Thyroid gland (tissue), 4 donors: ENCODE data around the gene CHCHD6. TPM values are rescaled to one million over a fixed set of nuclear protein-coding genes. Genes with fewer than 3 reads are reported as not detected.
A peak's percentile ranks its signal among the peaks of the same experiment; 100 is the strongest.

Experiments used
- DNase-seq, 2 donors: peaks; one replicate each; pipeline ENCODE4 v3.0.0-alpha.2; 2019
- H3K27ac ChIP-seq, 3 donors: fragments of 200-600 bp; sonication (generic); 1 replicate in 2 of 3; 2 replicates in 1 of 3; pipeline ENCODE4 v1.5.1; 2016 to 2019; ENCODE audit warnings: mild to moderate bottlenecking in 1 of 3, moderate library complexity in 1 of 3
- H3K27me3 ChIP-seq: fragments of 200-600 bp; sonication (generic); one replicate; pipeline ENCODE4 v1.5.1; 2019
- H3K36me3 ChIP-seq, 2 donors: fragments of 200-600 bp; sonication (generic); one replicate each; pipeline ENCODE4 v1.5.1; 2016 to 2019
- H3K4me1 ChIP-seq, 2 donors: fragments of 200-600 bp; sonication (generic); one replicate each; pipeline ENCODE4 v1.5.1; 2017 to 2019
- H3K4me3 ChIP-seq, 3 donors: fragments of 200-600 bp; sonication (generic); replicated peaks in 1 of 3; 1 replicate in 2 of 3; 2 replicates in 1 of 3; pipeline ENCODE4 v1.5.1; 2016; ENCODE audit warnings: mild to moderate bottlenecking in 1 of 3
- H3K9me3 ChIP-seq: fragments of 200-600 bp; sonication (generic); one replicate; pipeline ENCODE4 v1.5.1; 2017
- CTCF ChIP-seq, 6 experiments: fragments of 200-600 bp in 3 of 6; fragments of 450-650 bp in 3 of 6; sonication (generic) in 3 of 6; IDR thresholded peaks; one replicate each; pipeline ENCODE4 v1.5.1; 2016 to 2019; ENCODE audit warnings: antibody characterized with exemption in 6 of 6, mild to moderate bottlenecking in 2 of 6, inconsistent platforms in 1 of 6, moderate library complexity in 1 of 6
- POLR2A ChIP-seq, 2 donors: fragments of 450-650 bp; IDR thresholded peaks; one replicate each; pipeline ENCODE4 v1.6.1; 2017; ENCODE audit warnings: antibody characterized with exemption in 2 of 2, mild to moderate bottlenecking in 2 of 2, moderate library complexity in 1 of 2
- WGBS, 2 donors: methylation state at CpG; one replicate each; pipeline ENCODE4 v1.1.5; 2017; 5-methylcytosine and 5-hydroxymethylcytosine counted together
- intact Hi-C: fragments of 100-400 bp; cut with DNase I; formaldehyde crosslinking; loops from one replicate; pipeline ENCODE4 v1.15.1; 2023
- total RNA-seq, 4 donors: library from RNA; depleted of rRNA; stranded (reverse); fragments of >200 nt; gene quantifications; one replicate each; pipeline ENCODE4 v1.2.3, GENCODE V29; 2016

CHCHD6 gene
- total RNA-seq, 4 donors from 2014 or later = 22.9 to 27.8 (median 24.4) TPM

DNA sequence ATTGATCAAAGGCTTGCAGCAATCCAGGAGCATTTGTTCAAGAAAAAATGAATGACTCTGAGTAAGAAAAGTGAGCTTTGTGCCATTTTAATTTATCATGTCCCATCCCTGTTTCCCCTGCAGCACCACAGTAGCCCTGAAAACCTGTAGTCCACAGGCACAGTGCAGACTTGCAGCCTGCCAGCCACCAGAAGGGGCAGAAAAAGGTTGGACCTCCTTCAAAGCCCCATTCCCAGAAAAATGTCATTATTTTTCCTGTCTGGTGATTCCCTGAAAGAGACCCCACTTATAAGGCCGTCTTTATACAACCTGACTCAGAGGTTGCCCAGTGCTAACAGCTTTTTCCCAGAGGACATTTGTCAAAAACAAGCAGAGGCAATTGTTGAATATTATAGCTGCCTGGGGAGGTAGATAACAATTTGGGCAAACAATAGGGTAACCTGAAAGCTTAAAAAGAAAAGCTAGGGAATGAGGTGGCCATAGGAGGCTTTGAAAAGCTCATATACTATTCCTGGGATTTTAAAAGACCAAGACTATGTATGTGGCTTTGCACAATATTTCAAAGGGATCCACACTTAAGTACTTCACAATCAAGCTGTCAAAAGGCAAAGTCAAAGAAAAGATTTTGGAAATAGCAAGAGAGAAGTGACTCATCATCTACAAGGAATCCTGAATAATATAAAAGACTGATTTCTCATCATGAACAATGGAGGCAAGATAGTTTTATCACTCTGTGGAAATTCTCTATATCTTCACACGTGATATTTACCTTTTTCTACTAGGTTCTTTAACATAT, 142.1 kb downstream of the CHCHD6 start:
- no peaks in the 10 kb centered on the region for H3K27me3 ChIP-seq
- TF ChIP-seq CTCF (IDR thresholded peaks at IDR 0.05) (no peak), POLR2A (IDR thresholded peaks at IDR 0.05) (no peak)
- H3K9me3 ChIP-seq = no peaks in the 10 kb centered on the region
- no peak overlapping the region for H3K4me3 ChIP-seq
- H3K27ac ChIP-seq = no peak overlapping the region
- H3K4me1 ChIP-seq = peaks cover 7 to 9% of the 10 kb centered on the region in 2 donors
- 73 to 85% methylated on average over 2 of the region's 2 CpGs for WGBS, 2 donors
- no peaks in the 10 kb centered on the region for H3K36me3 ChIP-seq
- intact Hi-C loops = no loop called here
- no peak for DNase-seq

- Histone ChIP-seq H3K27me3 (no peaks in the 10 kb centered on the region), H3K4me3 (no peak overlapping the region), H3K4me1 (peaks cover 11 to 12% of the 10 kb centered on the region in 2 donors), H3K27ac (no peak overlapping the region), H3K36me3 (no peaks in the 10 kb centered on the region), H3K9me3 (no peaks in the 10 kb centered on the region)
- TF ChIP-seq CTCF (IDR thresholded peaks at IDR 0.05) (no peak), POLR2A (IDR thresholded peaks at IDR 0.05) (no peak)
- no peak for DNase-seq
- 94 to 99% methylated on average over 3 of the region's 3 CpGs for WGBS, 2 donors
- intact Hi-C loops = no loop called here
Observed at GRCh38 chr3:126847061-126847460, 143.0 kb downstream of the CHCHD6 start.

- peaks cover 12 to 19% of the 10 kb centered on the region in 2 donors for H3K4me1 ChIP-seq
- 92 to 93% methylated on average over 6 of the region's 6 CpGs for WGBS, 2 donors
- intact Hi-C loops = no loop called here
- H3K27ac ChIP-seq = no peak overlapping the region
- H3K9me3 ChIP-seq = no peaks in the 10 kb centered on the region
- no peak overlapping the region for H3K4me3 ChIP-seq
- DNase-seq = no peak
- no peaks in the 10 kb centered on the region for H3K27me3 ChIP-seq
- TF ChIP-seq CTCF (IDR thresholded peaks at IDR 0.05) (no peak), POLR2A (IDR thresholded peaks at IDR 0.05) (no peak)
- no peaks in the 10 kb centered on the region for H3K36me3 ChIP-seq
Observed at GRCh38 chr3:126848991-126849390, 145.0 kb downstream of the CHCHD6 start.

DNA sequence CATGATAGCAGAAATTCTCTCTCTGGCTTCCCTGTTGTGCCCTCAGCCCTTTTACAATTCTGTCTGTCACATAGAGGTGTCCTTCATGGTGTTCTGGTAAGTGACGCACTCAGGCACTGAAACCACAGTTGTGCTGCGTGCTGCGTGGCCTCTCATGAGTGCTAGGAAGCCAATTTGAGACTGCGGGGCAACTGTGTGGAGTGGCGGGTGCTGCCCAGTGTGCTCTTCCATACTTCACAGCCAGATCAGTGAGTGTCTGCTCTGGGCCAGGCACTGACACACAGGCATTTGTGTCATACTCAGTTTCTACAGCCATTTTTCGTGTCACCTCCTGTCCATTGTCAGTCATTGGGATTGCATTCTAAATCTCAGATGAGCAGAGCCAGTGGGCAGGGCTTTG, 145.7 kb downstream of the CHCHD6 start:
- H3K9me3 ChIP-seq = no peaks in the 10 kb centered on the region
- H3K4me3 ChIP-seq = no peak overlapping the region
- H3K4me1 ChIP-seq = peaks cover 12 to 19% of the 10 kb centered on the region in 2 donors
- DNase-seq = no peak
- TF ChIP-seq CTCF (IDR thresholded peaks at IDR 0.05) = no peak
- no peak for TF ChIP-seq POLR2A (IDR thresholded peaks at IDR 0.05)
- intact Hi-C loops = no loop called here
- no peaks in the 10 kb centered on the region for H3K36me3 ChIP-seq
- no peaks in the 10 kb centered on the region for H3K27me3 ChIP-seq
- 95 to 99% methylated on average over 6 of the region's 6 CpGs for WGBS, 2 donors
- no peak overlapping the region for H3K27ac ChIP-seq

GRCh38 chr3:126850370-126851085, 146.5 kb downstream of the CHCHD6 start:
- Histone ChIP-seq H3K4me3 (no peak overlapping the region), H3K27ac (no peak overlapping the region), H3K9me3 (no peaks in the 10 kb centered on the region), H3K36me3 (no peaks in the 10 kb centered on the region), H3K4me1 (peaks cover 12 to 19% of the 10 kb centered on the region in 2 donors), H3K27me3 (no peaks in the 10 kb centered on the region)
- no peak for TF ChIP-seq CTCF (IDR thresholded peaks at IDR 0.05)
- TF ChIP-seq POLR2A (IDR thresholded peaks at IDR 0.05) = no peak
- 66 to 68% methylated on average over 10 of the region's 10 CpGs for WGBS, 2 donors
- peak; percentile 43 to 65 for DNase-seq
- intact Hi-C loops = no loop called here
